DOHH2 (cell line): ENCODE measurements around the gene CLK1.

Source experiments
- CTCF ChIP-seq: fragments of 200-600 bp; sonication (generic); IDR thresholded peaks from one replicate; pipeline ENCODE4 v1.5.1; 2014; ENCODE audit warnings: antibody characterized with exemption, mild to moderate bottlenecking, low read depth, low read length; ENCODE audit not compliant: poor library complexity, severe bottlenecking
- EZH2phosphoT487 ChIP-seq: fragments of 200-600 bp; sonication (generic); IDR thresholded peaks from 2 replicates; pipeline ENCODE4 v1.6.1; 2017; ENCODE audit warnings: borderline replicate concordance, mild to moderate bottlenecking, antibody characterized with exemption, low read length, moderate library complexity, mixed read lengths

DNA sequence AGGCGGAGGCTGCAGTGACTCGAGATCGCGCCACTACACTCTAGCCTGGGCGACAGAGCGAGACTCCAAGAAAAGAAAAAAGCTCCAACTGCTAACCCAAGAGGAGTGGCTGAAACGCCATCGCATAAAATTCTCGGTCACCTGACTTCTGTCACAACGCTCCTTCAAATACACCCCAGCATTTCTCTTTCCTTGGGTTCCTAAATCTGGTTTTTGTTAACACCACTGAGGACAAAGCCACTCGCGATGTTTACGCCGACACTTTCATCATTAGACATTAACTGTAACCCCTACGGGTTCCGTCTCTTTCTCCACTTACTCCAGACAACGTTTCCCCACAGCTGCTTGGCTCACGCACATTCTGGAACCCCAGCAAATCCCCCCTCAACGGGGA lies 679 bp downstream of the CLK1 start:
- no peak for TF ChIP-seq CTCF
- no peak for TF ChIP-seq EZH2phosphoT487
